ENCODE data around the gene LY6G5C. TPM values are rescaled to one million over a fixed set of nuclear protein-coding genes. Genes with fewer than 3 reads are reported as not detected.
A peak's percentile ranks its signal among the peaks of the same experiment; 100 is the strongest.

Gene LY6G5C
- total and polyA plus RNA-seq, 2 of the 13 experiments (the other 11 are each of a cell fraction or from before 2014, with no cell fraction given) = 0.33 to 0.55 TPM

- TF ChIP-seq ZNF276 (CRISPR knock-in tag; IDR thresholded peaks at IDR 0.05; ENCODE audit: low read depth) = 0 out of 2 replicates have a peak, but pooled peaks have one; percentile 38
- no peak for TF ChIP-seq SMC3 (IDR thresholded peaks at IDR 0.05; ENCODE audit: low read length)
- TF ChIP-seq CHD2 (IDR thresholded peaks at IDR 0.05; ENCODE audit: low read depth, low read length) = no peak
- TF ChIP-seq CREM (IDR thresholded peaks at IDR 0.05) = no peak; the same call in 1 of the 2 replicates
- no peak for TF ChIP-seq CREM (CRISPR knock-in tag; IDR thresholded peaks at IDR 0.05)
- no peak; the same call in 1 of the 2 replicates for TF ChIP-seq ZNF609 (CRISPR knock-in tag; IDR thresholded peaks at IDR 0.05; ENCODE audit: borderline replicate concordance)
- peak; percentile 9; the same call in 1 of the 2 replicates for TF ChIP-seq ZNF343 (CRISPR knock-in tag; IDR thresholded peaks at IDR 0.05)
- no peak for TF ChIP-seq RFX1 (IDR thresholded peaks at IDR 0.05)
- TF ChIP-seq SRY (CRISPR knock-in tag; IDR thresholded peaks at IDR 0.05) = peak; percentile 70; the same call in 1 of the 2 replicates
- TF ChIP-seq TRIM24 (CRISPR knock-in tag; IDR thresholded peaks at IDR 0.05) = no peak
- no peak for TF ChIP-seq FOXO1 (CRISPR knock-in tag; IDR thresholded peaks at IDR 0.05)
- TF ChIP-seq ONECUT2 (CRISPR knock-in tag; IDR thresholded peaks at IDR 0.05) = no peak
- TF ChIP-seq NR2F2 (IDR thresholded peaks at IDR 0.05; ENCODE audit: borderline replicate concordance, low read depth) = no peak
- peak; percentile 31 for TF ChIP-seq ZNF280D (CRISPR knock-in tag; IDR thresholded peaks at IDR 0.05)
- peak; percentile 99 for TF ChIP-seq RBFOX2 (IDR thresholded peaks at IDR 0.05; ENCODE audit: low read depth, low read length)
- TF ChIP-seq ZNF558 (CRISPR knock-in tag; IDR thresholded peaks at IDR 0.05; ENCODE audit: borderline replicate concordance) = peak; percentile 89; the same call in 1 of the 2 replicates
- TF ChIP-seq GATA4 (IDR thresholded peaks at IDR 0.05; ENCODE audit: borderline replicate concordance, low read depth) = no peak
- TF ChIP-seq ZNF557 (CRISPR knock-in tag; IDR thresholded peaks at IDR 0.05) = no peak
- TF ChIP-seq KDM2A (CRISPR knock-in tag; IDR thresholded peaks at IDR 0.05; ENCODE audit: borderline replicate concordance, low read depth) = peak; percentile 95
- TF ChIP-seq XBP1 (CRISPR knock-in tag; IDR thresholded peaks at IDR 0.05) = no peak
- TF ChIP-seq FOXK1 (CRISPR knock-in tag; IDR thresholded peaks at IDR 0.05; ENCODE audit: borderline replicate concordance, low read depth) = no peak
- peak; percentile 91 for TF ChIP-seq PAF1 (CRISPR knock-in tag; IDR thresholded peaks at IDR 0.05)
Observed at GRCh38 chr6:31729979-31730630, 49.2 kb upstream of the LY6G5C start (continued).
